Liver (tissue), 9 donors: ENCODE results near the gene CCDC106. TPM values are rescaled to one million over a fixed set of nuclear protein-coding genes. Genes with fewer than 3 reads are reported as not detected.

Experiments used
- DNase-seq: peaks from one replicate; pipeline ENCODE4 v3.0.0-alpha.2; 2017; ENCODE audit warnings: low spot score
- H3K27ac ChIP-seq, 2 donors: one replicate each; pipeline ENCODE4 v1.7.0; 2013; ENCODE audit warnings: inconsistent platforms in 2 of 2, low read length in 2 of 2, control low read depth in 1 of 2, low read depth in 1 of 2, mild to moderate bottlenecking in 1 of 2
- H3K27me3 ChIP-seq, 4 donors: one replicate each; pipeline versions ENCODE4 v1.6.1 to v1.7.0; 2013; ENCODE audit warnings: low read length in 3 of 4, inconsistent platforms in 1 of 4, mild to moderate bottlenecking in 1 of 4, moderate library complexity in 1 of 4; ENCODE audit not compliant: control insufficient read depth in 4 of 4, insufficient read depth in 4 of 4
- H3K36me3 ChIP-seq, 4 donors: one replicate each; pipeline versions ENCODE4 v1.6.1 to v1.7.0; 2013; ENCODE audit warnings: low read length in 3 of 4, mild to moderate bottlenecking in 3 of 4, low read depth in 1 of 4, moderate library complexity in 1 of 4; ENCODE audit not compliant: control insufficient read depth in 4 of 4, insufficient read depth in 3 of 4
- H3K4me1 ChIP-seq, 4 donors: one replicate each; pipeline versions ENCODE4 v1.6.1 to v1.7.0; 2013; ENCODE audit warnings: low read length in 3 of 4, mild to moderate bottlenecking in 3 of 4, moderate library complexity in 1 of 4; ENCODE audit not compliant: control insufficient read depth in 4 of 4, insufficient read depth in 4 of 4
- H3K4me3 ChIP-seq, 3 donors: one replicate each; pipeline versions ENCODE4 v1.6.1 to v1.7.0; 2013; ENCODE audit warnings: low read length in 3 of 3, control low read depth in 1 of 3, low read depth in 1 of 3, mild to moderate bottlenecking in 1 of 3
- H3K9ac ChIP-seq, 2 donors: one replicate each; pipeline ENCODE4 v1.7.0; 2013; ENCODE audit warnings: low read length in 2 of 2, mild to moderate bottlenecking in 2 of 2, moderate library complexity in 2 of 2, control low read depth in 1 of 2, low read depth in 1 of 2
- H3K9me3 ChIP-seq, 4 donors: one replicate each; pipeline versions ENCODE4 v1.6.1 to v1.7.0; 2013; ENCODE audit warnings: low read length in 3 of 4; ENCODE audit not compliant: control insufficient read depth in 4 of 4
- EGR1 ChIP-seq, 2 donors: IDR thresholded peaks; 2 replicates each; pipeline ENCODE4 v1.6.1; 2016 to 2018; ENCODE audit warnings: antibody characterized with exemption in 2 of 2, low read depth in 2 of 2
- FOXA1 ChIP-seq: IDR thresholded peaks from 2 replicates; pipeline ENCODE4 v1.6.1; 2016; ENCODE audit warnings: antibody characterized with exemption
- FOXA2 ChIP-seq: IDR thresholded peaks from 2 replicates; pipeline ENCODE4 v1.6.1; 2016; ENCODE audit warnings: antibody characterized with exemption
- GABPA ChIP-seq, 2 donors: IDR thresholded peaks in 1 of 2; conservative IDR thresholded peaks in 1 of 2; 2 replicates each; pipeline ENCODE4 v1.6.1; 2016; ENCODE audit warnings: antibody characterized with exemption in 2 of 2, mild to moderate bottlenecking in 1 of 2, moderate library complexity in 1 of 2
- HNF4G ChIP-seq: IDR thresholded peaks from 2 replicates; pipeline ENCODE4 v1.6.1; 2016; ENCODE audit warnings: antibody characterized with exemption
- JUND ChIP-seq, 2 donors: IDR thresholded peaks; 2 replicates each; pipeline ENCODE4 v1.6.1; 2016; ENCODE audit warnings: antibody characterized with exemption in 2 of 2
- RAD21 ChIP-seq, 2 donors: IDR thresholded peaks; 2 replicates each; pipeline ENCODE4 v1.6.1; 2016; ENCODE audit warnings: antibody characterized with exemption in 2 of 2, mild to moderate bottlenecking in 2 of 2
- RXRA ChIP-seq, 2 donors: IDR thresholded peaks; 2 replicates each; pipeline ENCODE4 v1.6.1; 2017 to 2018; ENCODE audit warnings: antibody characterized with exemption in 2 of 2, mild to moderate bottlenecking in 1 of 2
- SP1 ChIP-seq: IDR thresholded peaks from 2 replicates; pipeline ENCODE4 v1.6.1; 2018; ENCODE audit warnings: antibody characterized with exemption, mild to moderate bottlenecking
- TAF1 ChIP-seq: conservative IDR thresholded peaks from 2 replicates; pipeline ENCODE4 v1.6.1; 2016; ENCODE audit warnings: antibody characterized with exemption, mild to moderate bottlenecking
- WGBS: extraction: QIAGEN DNeasy Blood & Tissue Kit; methylation state at CpG from one replicate; pipeline ENCODE4 v1.1.7; 2013; 5-methylcytosine and 5-hydroxymethylcytosine counted together
- polyA plus RNA-seq, 2 donors: library from polyadenylated mRNA; stranded (reverse) in 1 of 2; unstranded in 1 of 2; fragments of 200-250 nt in 1 of 2; fragments of >200 nt in 1 of 2; fragmentation: Nextera tagmentation in 1 of 2; extraction: Ambion mirVana in 1 of 2; gene quantifications; one replicate each; pipeline versions ENCODE4 v1.2.1 to v1.2.3, GENCODE V29; 2013 to 2015
- total RNA-seq, 2 donors: library from RNA; depleted of rRNA; stranded (reverse); fragments of >200 nt; gene quantifications; one replicate each; pipeline ENCODE4 v1.2.3, GENCODE V29; 2014
- TF ChIP-seq, protein P1 (sequence below): IDR thresholded peaks from 2 replicates; pipeline ENCODE4 v1.6.1; 2016; ENCODE audit warnings: antibody characterized with exemption
- TF ChIP-seq, protein P2 (sequence below): fragments of 150-350 bp; IDR thresholded peaks from 2 replicates; pipeline ENCODE4 v1.5.1; 2017; ENCODE audit warnings: improper control_type of control experiment, low read depth, low read length; ENCODE audit not compliant: missing input control
- TF ChIP-seq, protein P3 (sequence below): IDR thresholded peaks from 2 replicates; pipeline ENCODE4 v1.6.1; 2016; ENCODE audit warnings: antibody characterized with exemption
- donor health status: healthy.
- donor health status: healthy.
- donor health status: healthy.
- donor health status: healthy.
- donor health status: healthy.

Gene CCDC106
- total and polyA plus RNA-seq, 4 donors = 3.6 to 13.5 (median 5.9) TPM

DNA sequence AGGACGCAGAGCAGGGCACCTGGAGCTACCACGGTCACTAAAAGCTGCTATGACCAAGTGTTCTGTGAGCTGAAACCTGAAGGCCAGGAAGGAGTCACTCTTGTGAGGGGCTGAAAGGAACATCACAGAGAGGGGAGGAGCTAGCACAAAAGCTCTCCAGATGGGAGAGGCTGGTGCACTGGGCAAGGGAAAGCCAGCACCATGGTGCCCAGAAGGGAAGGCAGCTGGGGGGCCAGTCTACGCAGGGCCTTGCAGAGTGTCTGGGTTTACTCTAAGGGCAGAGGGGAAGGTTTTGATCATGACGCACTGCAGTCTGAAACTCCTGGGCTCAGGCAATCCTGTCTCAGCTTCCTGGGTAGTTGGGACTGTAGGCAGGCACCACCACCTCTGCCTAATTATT, 11.3 kb upstream of the CCDC106 start (continued):
- TF ChIP-seq, protein P1, sequence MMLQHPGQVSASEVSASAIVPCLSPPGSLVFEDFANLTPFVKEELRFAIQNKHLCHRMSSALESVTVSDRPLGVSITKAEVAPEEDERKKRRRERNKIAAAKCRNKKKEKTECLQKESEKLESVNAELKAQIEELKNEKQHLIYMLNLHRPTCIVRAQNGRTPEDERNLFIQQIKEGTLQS = no peak
- TF ChIP-seq EGR1 (IDR thresholded peaks at IDR 0.05; ENCODE audit: low read depth in 2 of 2) (no peak), GABPA (IDR thresholded peaks at IDR 0.05 in 1 of 2, conservative IDR thresholded peaks at IDR 0.05 in 1 of 2) (no peak), RAD21 (IDR thresholded peaks at IDR 0.05) (no peak), JUND (IDR thresholded peaks at IDR 0.05) (no peak)

DNA sequence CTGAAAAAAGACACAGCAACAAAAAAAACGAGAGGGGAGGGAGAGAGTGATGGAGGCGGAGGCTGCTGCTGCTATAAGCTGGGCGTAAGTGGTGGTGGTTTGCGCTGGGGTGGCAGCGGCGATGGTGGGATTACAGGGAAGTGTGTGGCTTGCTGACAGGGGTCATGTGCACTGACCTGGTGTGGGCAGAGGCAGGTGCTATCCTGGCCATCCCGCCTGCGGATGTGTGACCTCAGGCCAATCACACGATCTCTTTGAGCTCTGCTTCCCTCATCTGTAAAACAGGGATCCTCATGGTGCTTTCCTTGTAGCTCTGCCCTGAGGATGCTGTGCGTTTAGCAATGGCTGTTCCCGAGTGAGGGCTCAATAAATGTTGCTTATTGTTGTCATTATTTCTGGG, 10.5 kb upstream of the CCDC106 start:
- TF ChIP-seq FOXA1 (no peak), HNF4G (no peak), GABPA (IDR thresholded peaks at IDR 0.05 in 1 of 2, conservative IDR thresholded peaks at IDR 0.05 in 1 of 2) (no peak), RXRA (IDR thresholded peaks at IDR 0.05) (no peak), FOXA2 (no peak), JUND (IDR thresholded peaks at IDR 0.05) (no peak), TAF1 (no peak)
- TF ChIP-seq, protein P2, sequence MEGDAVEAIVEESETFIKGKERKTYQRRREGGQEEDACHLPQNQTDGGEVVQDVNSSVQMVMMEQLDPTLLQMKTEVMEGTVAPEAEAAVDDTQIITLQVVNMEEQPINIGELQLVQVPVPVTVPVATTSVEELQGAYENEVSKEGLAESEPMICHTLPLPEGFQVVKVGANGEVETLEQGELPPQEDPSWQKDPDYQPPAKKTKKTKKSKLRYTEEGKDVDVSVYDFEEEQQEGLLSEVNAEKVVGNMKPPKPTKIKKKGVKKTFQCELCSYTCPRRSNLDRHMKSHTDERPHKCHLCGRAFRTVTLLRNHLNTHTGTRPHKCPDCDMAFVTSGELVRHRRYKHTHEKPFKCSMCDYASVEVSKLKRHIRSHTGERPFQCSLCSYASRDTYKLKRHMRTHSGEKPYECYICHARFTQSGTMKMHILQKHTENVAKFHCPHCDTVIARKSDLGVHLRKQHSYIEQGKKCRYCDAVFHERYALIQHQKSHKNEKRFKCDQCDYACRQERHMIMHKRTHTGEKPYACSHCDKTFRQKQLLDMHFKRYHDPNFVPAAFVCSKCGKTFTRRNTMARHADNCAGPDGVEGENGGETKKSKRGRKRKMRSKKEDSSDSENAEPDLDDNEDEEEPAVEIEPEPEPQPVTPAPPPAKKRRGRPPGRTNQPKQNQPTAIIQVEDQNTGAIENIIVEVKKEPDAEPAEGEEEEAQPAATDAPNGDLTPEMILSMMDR = no peak
- TF ChIP-seq, protein P1 = no peak
- TF ChIP-seq, protein P3, sequence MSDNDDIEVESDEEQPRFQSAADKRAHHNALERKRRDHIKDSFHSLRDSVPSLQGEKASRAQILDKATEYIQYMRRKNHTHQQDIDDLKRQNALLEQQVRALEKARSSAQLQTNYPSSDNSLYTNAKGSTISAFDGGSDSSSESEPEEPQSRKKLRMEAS = no peak
- Histone ChIP-seq H3K4me1 (peaks cover 19 to 67% (median 47%) of the 10 kb centered on the region in 4 donors), H3K27ac (no peak overlapping the region), H3K36me3 (no peaks in the 10 kb centered on the region), H3K9me3 (no peaks in the 10 kb centered on the region), H3K4me3 (no peak overlapping the region), H3K9ac (no peak overlapping the region), H3K27me3 (no peaks in the 10 kb centered on the region)
- no peak for DNase-seq
- 85% methylated on average over 11 of the region's 11 CpGs for WGBS

DNA sequence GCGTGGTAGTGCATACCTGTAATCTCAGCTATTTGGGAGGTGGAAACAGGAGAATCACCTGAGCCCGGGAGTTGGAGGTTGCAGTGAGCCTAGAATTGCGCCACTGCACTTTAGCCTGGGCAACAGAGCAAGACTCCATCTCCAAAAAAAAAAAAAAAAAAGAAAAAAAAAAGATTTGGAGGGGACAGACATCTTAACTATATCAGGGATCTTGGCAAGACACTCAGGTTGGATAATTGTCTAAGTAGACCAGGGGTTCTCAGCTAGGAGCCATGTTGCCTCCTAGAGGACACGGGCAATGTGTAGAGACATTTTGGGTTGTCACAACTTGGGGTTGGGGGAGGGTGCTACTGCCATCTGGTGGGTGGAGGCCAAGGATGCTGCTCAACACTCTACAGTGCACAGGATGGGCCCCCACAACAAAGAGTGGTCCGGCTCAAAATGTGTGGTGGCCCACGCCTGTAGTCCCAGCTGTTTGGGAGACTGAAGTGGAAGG, 9.1 kb upstream of the CCDC106 start:
- Histone ChIP-seq H3K4me3 (no peak overlapping the region), H3K9ac (no peak overlapping the region), H3K9me3 (no peaks in the 10 kb centered on the region), H3K4me1 (peaks cover 25 to 75% (median 54%) of the 10 kb centered on the region in 4 donors), H3K27me3 (no peaks in the 10 kb centered on the region), H3K36me3 (no peaks in the 10 kb centered on the region), H3K27ac (no peak overlapping the region)
- no peak for DNase-seq
- no peak for TF ChIP-seq SP1
- TF ChIP-seq, protein P2 = peak; percentile 10
- 88% methylated on average over 6 of the region's 6 CpGs for WGBS
